Astrocyte (in vitro differentiated cells and primary cell): ENCODE measurements around the gene CARD11. TPM values are rescaled to one million over a fixed set of nuclear protein-coding genes. Genes with fewer than 3 reads are reported as not detected.

Source experiments
- DNase-seq: peaks from one replicate; pipeline ENCODE4 v3.0.0-alpha.2; 2010; ENCODE audit warnings: low read depth
- FAIRE-seq: peaks from 2 replicates; lab custom pipeline; 2011; peaks lifted over from hg19 to GRCh38; lab: Jason Lieb, UNC
- H2AFZ ChIP-seq: 2 replicates; pipeline ENCODE4 v1.6.0; 2012; ENCODE audit warnings: low read depth, low read length, inconsistent platforms
- H3K27ac ChIP-seq: 2 replicates; pipeline ENCODE4 v1.5.1; 2011; ENCODE audit warnings: low read depth, low read length, inconsistent platforms
- H3K27me3 ChIP-seq: 2 replicates; pipeline ENCODE4 v1.6.0; 2011; ENCODE audit warnings: low read length, inconsistent platforms; ENCODE audit not compliant: insufficient read depth
- H3K36me3 ChIP-seq: 2 replicates; pipeline ENCODE4 v1.5.1; 2011; ENCODE audit warnings: low read length, inconsistent platforms; ENCODE audit not compliant: insufficient read depth
- H3K4me1 ChIP-seq: 2 replicates; pipeline ENCODE4 v1.5.1; 2011; ENCODE audit warnings: low read length, inconsistent platforms; ENCODE audit not compliant: insufficient read depth
- H3K4me2 ChIP-seq: 2 replicates; pipeline ENCODE4 v1.6.0; 2012; ENCODE audit warnings: low read length, inconsistent platforms
- H3K4me3 ChIP-seq: 2 replicates; pipeline ENCODE4 v1.5.1; 2011; ENCODE audit warnings: low read depth, mild to moderate bottlenecking, low read length, inconsistent platforms; ENCODE audit not compliant: insufficient read depth
- H3K79me2 ChIP-seq: 2 replicates; pipeline ENCODE4 v1.6.0; 2012; ENCODE audit warnings: mild to moderate bottlenecking, low read length, inconsistent platforms; ENCODE audit not compliant: insufficient read depth
- H3K9ac ChIP-seq: 2 replicates; pipeline ENCODE4 v1.6.0; 2012; ENCODE audit warnings: mild to moderate bottlenecking, low read length, inconsistent platforms
- H3K9me3 ChIP-seq: 2 replicates; pipeline ENCODE4 v1.5.1; 2012; ENCODE audit warnings: low read depth, mild to moderate bottlenecking, low read length, inconsistent platforms; ENCODE audit not compliant: insufficient read depth
- H4K20me1 ChIP-seq: 2 replicates; pipeline ENCODE4 v1.6.0; 2012; ENCODE audit warnings: low read length, inconsistent platforms; ENCODE audit not compliant: insufficient read depth
- H3K27ac Mint-ChIP-seq: one replicate; pipeline ENCODE4 v1.8.0; 2021; ENCODE audit warnings: mild to moderate bottlenecking, mixed read lengths; ENCODE audit not compliant: unreplicated experiment
- H3K27me3 Mint-ChIP-seq: one replicate; pipeline ENCODE4 v1.8.0; 2021; ENCODE audit warnings: low read depth, mixed read lengths; ENCODE audit not compliant: unreplicated experiment
- H3K36me3 Mint-ChIP-seq: one replicate; pipeline ENCODE4 v1.8.0; 2021; ENCODE audit warnings: low read depth, mixed read lengths; ENCODE audit not compliant: unreplicated experiment
- H3K4me1 Mint-ChIP-seq: one replicate; pipeline ENCODE4 v1.8.0; 2021; ENCODE audit warnings: low read depth, mixed read lengths; ENCODE audit not compliant: unreplicated experiment
- H3K4me3 Mint-ChIP-seq: one replicate; pipeline ENCODE4 v1.8.0; 2021; ENCODE audit warnings: mild to moderate bottlenecking, moderate library complexity, mixed read lengths; ENCODE audit not compliant: unreplicated experiment
- H3K9me3 Mint-ChIP-seq: one replicate; pipeline ENCODE4 v1.8.0; 2021; ENCODE audit warnings: mild to moderate bottlenecking, mixed read lengths; ENCODE audit not compliant: unreplicated experiment
- EZH2 ChIP-seq: IDR thresholded peaks from 2 replicates; pipeline ENCODE4 v1.6.1; 2012; ENCODE audit warnings: mild to moderate bottlenecking, low read length, inconsistent platforms; ENCODE audit not compliant: insufficient read depth
- total RNA-seq: library from RNA; stranded (reverse); gene quantifications from 2 replicates; pipeline ENCODE4 v1.2.1, GENCODE V29; 2021
- TF ChIP-seq, protein P1 (sequence below): IDR thresholded peaks from 2 replicates; pipeline ENCODE4 v1.5.1; 2011; ENCODE audit warnings: low read depth, mild to moderate bottlenecking, inconsistent platforms, low read length, moderate library complexity; ENCODE audit not compliant: insufficient read depth

The CARD11 gene
- total RNA-seq, 1 donor from 2014 or later = 9.5 TPM

- Histone ChIP-seq H2AFZ (no peak overlapping the region), H3K4me3 (no peak overlapping the region), H3K36me3 (no peaks in the 10 kb centered on the region), H3K9me3 (peaks cover 4% of the 10 kb centered on the region), H3K9ac (no peak overlapping the region), H3K27ac (no peak overlapping the region), H3K4me2 (no peak overlapping the region), H3K4me1 (no peaks in the 10 kb centered on the region), H4K20me1 (no peaks in the 10 kb centered on the region), H3K79me2 (no peaks in the 10 kb centered on the region), H3K27me3 (no peaks in the 10 kb centered on the region)
- peaks cover 3% of the 10 kb centered on the region for H3K9me3 Mint-ChIP-seq
- H3K27ac Mint-ChIP-seq = no peak overlapping the region
- H3K27me3 Mint-ChIP-seq = peaks cover 10% of the 10 kb centered on the region
- TF ChIP-seq EZH2 = no peak
- TF ChIP-seq, protein P1, sequence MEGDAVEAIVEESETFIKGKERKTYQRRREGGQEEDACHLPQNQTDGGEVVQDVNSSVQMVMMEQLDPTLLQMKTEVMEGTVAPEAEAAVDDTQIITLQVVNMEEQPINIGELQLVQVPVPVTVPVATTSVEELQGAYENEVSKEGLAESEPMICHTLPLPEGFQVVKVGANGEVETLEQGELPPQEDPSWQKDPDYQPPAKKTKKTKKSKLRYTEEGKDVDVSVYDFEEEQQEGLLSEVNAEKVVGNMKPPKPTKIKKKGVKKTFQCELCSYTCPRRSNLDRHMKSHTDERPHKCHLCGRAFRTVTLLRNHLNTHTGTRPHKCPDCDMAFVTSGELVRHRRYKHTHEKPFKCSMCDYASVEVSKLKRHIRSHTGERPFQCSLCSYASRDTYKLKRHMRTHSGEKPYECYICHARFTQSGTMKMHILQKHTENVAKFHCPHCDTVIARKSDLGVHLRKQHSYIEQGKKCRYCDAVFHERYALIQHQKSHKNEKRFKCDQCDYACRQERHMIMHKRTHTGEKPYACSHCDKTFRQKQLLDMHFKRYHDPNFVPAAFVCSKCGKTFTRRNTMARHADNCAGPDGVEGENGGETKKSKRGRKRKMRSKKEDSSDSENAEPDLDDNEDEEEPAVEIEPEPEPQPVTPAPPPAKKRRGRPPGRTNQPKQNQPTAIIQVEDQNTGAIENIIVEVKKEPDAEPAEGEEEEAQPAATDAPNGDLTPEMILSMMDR = no peak
- FAIRE-seq (no peak), DNase-seq (no peak)
- H3K4me3 Mint-ChIP-seq = no peak overlapping the region
- H3K36me3 Mint-ChIP-seq = no peaks in the 10 kb centered on the region
- no peaks in the 10 kb centered on the region for H3K4me1 Mint-ChIP-seq
Observed at GRCh38 chr7:3078514-3078913, 34.8 kb upstream of the CARD11 start.

DNA sequence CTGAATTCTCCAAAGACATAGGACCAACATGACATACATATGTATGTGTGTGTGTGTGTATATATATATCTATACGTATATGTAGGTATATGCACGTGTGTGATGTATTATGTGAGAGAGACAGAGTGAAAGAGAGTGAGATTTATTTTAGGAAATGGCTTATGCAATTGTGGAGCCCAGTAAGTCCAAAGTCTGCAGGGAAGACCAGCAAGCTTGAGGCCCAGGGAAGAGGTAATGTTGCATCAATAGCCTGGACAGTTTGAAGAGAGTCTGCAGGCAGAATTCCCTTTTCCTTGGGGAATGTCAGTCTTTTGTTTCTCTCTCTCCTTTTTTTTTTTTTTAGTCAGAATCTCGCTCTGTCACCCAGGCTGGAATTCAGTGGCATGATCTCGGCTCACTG is 33.0 kb upstream of the CARD11 start:
- Histone ChIP-seq H3K4me1 (no peaks in the 10 kb centered on the region), H3K9ac (no peak overlapping the region), H3K27ac (no peak overlapping the region), H3K79me2 (no peaks in the 10 kb centered on the region), H2AFZ (no peak overlapping the region), H3K36me3 (no peaks in the 10 kb centered on the region), H3K9me3 (peaks cover 4% of the 10 kb centered on the region), H3K4me3 (no peak overlapping the region), H3K4me2 (no peak overlapping the region), H3K27me3 (no peaks in the 10 kb centered on the region), H4K20me1 (no peaks in the 10 kb centered on the region)
- no peak overlapping the region for H3K4me3 Mint-ChIP-seq
- H3K27ac Mint-ChIP-seq = no peak overlapping the region
- H3K36me3 Mint-ChIP-seq = no peaks in the 10 kb centered on the region
- H3K9me3 Mint-ChIP-seq = peaks cover 3% of the 10 kb centered on the region
- FAIRE-seq (no peak), DNase-seq (no peak)
- no peaks in the 10 kb centered on the region for H3K4me1 Mint-ChIP-seq
- peaks cover 16% of the 10 kb centered on the region for H3K27me3 Mint-ChIP-seq
- TF ChIP-seq, protein P1 = no peak

GRCh38 chr7:3076163-3076562 is 32.5 kb upstream of the CARD11 start:
- H3K9me3 Mint-ChIP-seq = peaks cover 3% of the 10 kb centered on the region
- peaks cover 16% of the 10 kb centered on the region for H3K27me3 Mint-ChIP-seq
- Histone ChIP-seq H3K27ac (no peak overlapping the region), H3K4me1 (no peaks in the 10 kb centered on the region), H3K9me3 (peaks cover 4% of the 10 kb centered on the region), H3K4me2 (no peak overlapping the region), H2AFZ (no peak overlapping the region), H3K9ac (no peak overlapping the region), H3K36me3 (no peaks in the 10 kb centered on the region), H3K27me3 (no peaks in the 10 kb centered on the region), H3K4me3 (no peak overlapping the region), H3K79me2 (no peaks in the 10 kb centered on the region), H4K20me1 (no peaks in the 10 kb centered on the region)
- DNase-seq = no peak
- FAIRE-seq = no peak
- no peak overlapping the region for H3K27ac Mint-ChIP-seq
- no peaks in the 10 kb centered on the region for H3K4me1 Mint-ChIP-seq
- TF ChIP-seq, protein P1 = no peak
- H3K4me3 Mint-ChIP-seq = no peak overlapping the region
- no peaks in the 10 kb centered on the region for H3K36me3 Mint-ChIP-seq
